GM21515 (cell line): ENCODE data around the gene DCAF4L1.
A peak's percentile ranks its signal among the peaks of the same experiment; 100 is the strongest.

Source experiments
- ATAC-seq: cut with Tn5 transposase; IDR thresholded peaks from one replicate; pipeline ENCODE4 v1.9.1; 2021; ENCODE audit not compliant: unreplicated experiment

Gene DCAF4L1

GRCh38 chr4:41989994-41990364, 8.4 kb downstream of the DCAF4L1 start:
- peak; percentile 21 for ATAC-seq

GRCh38 chr4:41990365-41991111, 9.0 kb downstream of the DCAF4L1 start, which contains the start of gene SLC30A9:
Gene SLC30A9, plus strand, starts transcription at chr4:41990530. Its CDS starts 122 bp downstream, at chr4:41990652.
- ATAC-seq, result peak; percentile 98

- ATAC-seq, result no peak
Measured at GRCh38 chr4:41991916-41992767, 10.6 kb downstream of the DCAF4L1 start.

- ATAC-seq, result no peak
Measured at GRCh38 chr4:41992967-41993857, 11.7 kb downstream of the DCAF4L1 start.

GRCh38 chr4:41994461-41994985, 13.0 kb downstream of the DCAF4L1 start:
- ATAC-seq, result no peak

GRCh38 chr4:41998019-41998418, 16.5 kb downstream of the DCAF4L1 start:
- ATAC-seq, result no peak

GRCh38 chr4:41999321-41999720, 17.8 kb downstream of the DCAF4L1 start:
- ATAC-seq, result no peak

- no peak for ATAC-seq
Measured at GRCh38 chr4:42008011-42008786, 26.6 kb downstream of the DCAF4L1 start.

GRCh38 chr4:42015438-42015837, 33.9 kb downstream of the DCAF4L1 start:
- no peak for ATAC-seq

GRCh38 chr4:42018451-42018850, 36.9 kb downstream of the DCAF4L1 start:
- no peak for ATAC-seq
